ENCODE results near the gene RBM33.

GRCh38 chr7:155680864-155681263 is 36.4 kb downstream of the RBM33 start:
- TF ChIP-seq, protein P1, sequence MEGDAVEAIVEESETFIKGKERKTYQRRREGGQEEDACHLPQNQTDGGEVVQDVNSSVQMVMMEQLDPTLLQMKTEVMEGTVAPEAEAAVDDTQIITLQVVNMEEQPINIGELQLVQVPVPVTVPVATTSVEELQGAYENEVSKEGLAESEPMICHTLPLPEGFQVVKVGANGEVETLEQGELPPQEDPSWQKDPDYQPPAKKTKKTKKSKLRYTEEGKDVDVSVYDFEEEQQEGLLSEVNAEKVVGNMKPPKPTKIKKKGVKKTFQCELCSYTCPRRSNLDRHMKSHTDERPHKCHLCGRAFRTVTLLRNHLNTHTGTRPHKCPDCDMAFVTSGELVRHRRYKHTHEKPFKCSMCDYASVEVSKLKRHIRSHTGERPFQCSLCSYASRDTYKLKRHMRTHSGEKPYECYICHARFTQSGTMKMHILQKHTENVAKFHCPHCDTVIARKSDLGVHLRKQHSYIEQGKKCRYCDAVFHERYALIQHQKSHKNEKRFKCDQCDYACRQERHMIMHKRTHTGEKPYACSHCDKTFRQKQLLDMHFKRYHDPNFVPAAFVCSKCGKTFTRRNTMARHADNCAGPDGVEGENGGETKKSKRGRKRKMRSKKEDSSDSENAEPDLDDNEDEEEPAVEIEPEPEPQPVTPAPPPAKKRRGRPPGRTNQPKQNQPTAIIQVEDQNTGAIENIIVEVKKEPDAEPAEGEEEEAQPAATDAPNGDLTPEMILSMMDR (optimal IDR thresholded peaks at IDR 0.05 in 1 of 3, IDR thresholded peaks at IDR 0.05 in 1 of 3, conservative IDR thresholded peaks at IDR 0.05 in 1 of 3; ENCODE audit: extremely low read depth in 1 of 3, insufficient read depth in 2 of 3, low read length in 3 of 3): no peak
- TF ChIP-seq EZH2 (IDR thresholded peaks at IDR 0.05; ENCODE audit: low read length): no peak
